ENCODE measurements around the gene RIMKLA.

RIMKLA gene

DNA sequence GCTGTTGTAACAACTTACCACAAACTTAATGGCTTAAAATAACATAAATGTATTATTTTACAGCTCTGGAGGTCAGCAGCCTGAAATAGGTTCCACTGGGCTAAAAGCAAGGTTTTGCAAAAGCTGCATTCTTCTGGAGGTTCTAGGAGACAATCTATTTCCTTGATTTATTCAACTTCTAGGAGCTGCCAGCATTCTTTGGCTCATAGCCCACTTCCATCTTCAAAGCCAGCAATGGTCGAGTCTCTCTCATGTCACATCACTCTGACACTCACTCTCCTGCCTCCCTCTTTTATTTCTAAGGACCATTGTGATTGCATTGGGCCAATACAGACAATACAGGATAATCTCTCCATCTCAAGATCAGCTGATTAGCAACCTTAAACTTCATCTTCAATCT, 30.5 kb upstream of the RIMKLA start:
- DNase-seq (ENCODE audit: low read depth), result no peak
- no peak for TF ChIP-seq CTCF (IDR thresholded peaks at IDR 0.05; ENCODE audit: control insufficient read depth, extremely low read depth, insufficient read depth)
- no peak overlapping the region for H3K4me3 ChIP-seq (ENCODE audit: low read depth, low read length)

GRCh38 chr1:42358791-42359190, 21.8 kb upstream of the RIMKLA start:
- DNase-seq (ENCODE audit: low read depth), result no peak
- TF ChIP-seq CTCF (IDR thresholded peaks at IDR 0.05; ENCODE audit: control insufficient read depth, extremely low read depth, insufficient read depth), result no peak
- no peak overlapping the region for H3K4me3 ChIP-seq (ENCODE audit: low read depth, low read length)

DNA sequence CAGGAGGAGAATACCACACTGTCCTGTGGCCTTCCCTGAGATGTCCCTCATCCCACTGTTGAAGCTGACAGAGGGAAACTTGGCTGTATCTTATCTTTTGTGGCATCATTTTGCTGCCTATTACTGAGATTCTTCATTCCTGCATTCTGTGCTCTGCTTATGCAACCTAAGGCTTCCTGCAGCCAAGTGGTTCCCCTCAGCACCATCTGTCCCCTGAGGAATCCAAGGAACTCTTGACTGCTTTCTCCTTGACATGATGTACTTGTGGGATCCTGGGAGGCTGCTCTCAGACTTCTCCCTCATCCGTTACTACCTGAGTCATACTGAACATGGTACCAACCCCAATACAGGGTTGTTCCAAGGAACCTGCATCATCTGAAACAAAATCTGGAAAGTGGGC, 21.1 kb upstream of the RIMKLA start:
- DNase-seq (ENCODE audit: low read depth), result no peak
- no peak overlapping the region for H3K4me3 ChIP-seq (ENCODE audit: low read depth, low read length)
- TF ChIP-seq CTCF (IDR thresholded peaks at IDR 0.05; ENCODE audit: control insufficient read depth, extremely low read depth, insufficient read depth), result no peak

GRCh38 chr1:42364089-42364488, 16.5 kb upstream of the RIMKLA start:
- no peak for TF ChIP-seq CTCF (IDR thresholded peaks at IDR 0.05; ENCODE audit: control insufficient read depth, extremely low read depth, insufficient read depth)
- no peak overlapping the region for H3K4me3 ChIP-seq (ENCODE audit: low read depth, low read length)
- no peak for DNase-seq (ENCODE audit: low read depth)

DNA sequence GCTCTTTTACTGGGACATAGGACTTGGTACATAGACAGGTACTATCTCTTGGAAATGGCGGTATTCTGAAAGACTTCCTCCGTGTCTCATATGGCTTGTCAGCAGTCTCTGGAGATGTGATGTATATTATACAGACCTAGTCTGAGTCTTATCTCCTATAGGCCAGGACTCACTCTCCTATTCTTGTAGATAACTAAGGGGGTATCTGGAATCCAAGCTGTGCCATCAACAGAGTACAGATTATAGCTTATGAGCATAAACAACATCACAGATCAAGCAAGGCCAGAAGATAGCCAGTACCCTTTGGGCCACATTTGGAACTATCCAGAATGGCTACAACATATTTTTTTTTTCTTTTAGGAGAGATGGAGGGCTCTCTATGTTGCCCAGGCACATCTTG, 16.1 kb upstream of the RIMKLA start:
- no peak overlapping the region for H3K4me3 ChIP-seq (ENCODE audit: low read depth, low read length)
- TF ChIP-seq CTCF (IDR thresholded peaks at IDR 0.05; ENCODE audit: control insufficient read depth, extremely low read depth, insufficient read depth), result no peak
- no peak for DNase-seq (ENCODE audit: low read depth)

- no peak for DNase-seq (ENCODE audit: low read depth)
- TF ChIP-seq CTCF (IDR thresholded peaks at IDR 0.05; ENCODE audit: control insufficient read depth, extremely low read depth, insufficient read depth), result no peak
- H3K4me3 ChIP-seq (ENCODE audit: low read depth, low read length), result no peak overlapping the region
These were observed 15.5 kb upstream of the RIMKLA start for GRCh38 chr1:42365118-42365517.

- DNase-seq (ENCODE audit: low read depth), result no peak
- no peak for TF ChIP-seq CTCF (IDR thresholded peaks at IDR 0.05; ENCODE audit: control insufficient read depth, extremely low read depth, insufficient read depth)
These were observed 12.3 kb upstream of the RIMKLA start for GRCh38 chr1:42368096-42368795.

More at GRCh38 chr1:42368096-42368795, 12.3 kb upstream of the RIMKLA start:
- no peak overlapping the region for H3K4me3 ChIP-seq (ENCODE audit: low read depth, low read length)

All from LNCaP clone FGC (cell line).